Peyer's patch (tissue), 4 donors: ENCODE results near the gene THAP5.

ENCODE experiments used
- CTCF ChIP-seq, 6 experiments: fragments of 450-650 bp in 4 of 6; fragments of 200-600 bp in 2 of 6; sonication (generic) in 1 of 6; IDR thresholded peaks; one replicate each; pipeline ENCODE4 v1.5.1; 2017 to 2019; ENCODE audit warnings: antibody characterized with exemption in 6 of 6, mild to moderate bottlenecking in 3 of 6, moderate library complexity in 1 of 6
- POLR2A ChIP-seq, 2 donors: fragments of 450-650 bp; IDR thresholded peaks; one replicate each; pipeline ENCODE4 v1.5.1; 2017; ENCODE audit warnings: antibody characterized with exemption in 2 of 2, mild to moderate bottlenecking in 2 of 2, moderate library complexity in 2 of 2

GRCh38 chr7:108557191-108557590 lies 12.3 kb downstream of the THAP5 start:
- no peak for TF ChIP-seq CTCF (IDR thresholded peaks at IDR 0.05)
- TF ChIP-seq POLR2A (IDR thresholded peaks at IDR 0.05) = no peak
